MM.1S (cell line): ENCODE measurements around the gene SNX21.

Experiments used
- DNase-seq: peaks from one replicate; pipeline ENCODE4 v3.0.0-alpha.2; 2015
- H2AFZ ChIP-seq: fragments of 300-600 bp; sonication (generic); 2 replicates; pipeline ENCODE4 v1.6.0; 2016; ENCODE audit warnings: antibody characterized with exemption, low read length
- H3F3A ChIP-seq: fragments of 300-600 bp; sonication (generic); 2 replicates; pipeline ENCODE4 v1.6.1; 2016; ENCODE audit warnings: mild to moderate bottlenecking, antibody characterized with exemption, low read length, moderate library complexity, mixed read lengths; ENCODE audit not compliant: insufficient read depth
- H3K27ac ChIP-seq: fragments of 300-600 bp; sonication (generic); 2 replicates; pipeline ENCODE4 v1.5.1; 2016; ENCODE audit warnings: mild to moderate bottlenecking, low read length
- H3K27me3 ChIP-seq: fragments of 300-600 bp; sonication (generic); replicated peaks from 2 replicates; pipeline ENCODE4 v1.6.0; 2016; ENCODE audit warnings: low read length; ENCODE audit not compliant: insufficient read depth
- H3K36me3 ChIP-seq: fragments of 300-600 bp; sonication (generic); replicated peaks from 2 replicates; pipeline ENCODE4 v1.6.1; 2016; ENCODE audit warnings: mild to moderate bottlenecking, low read length, mixed read lengths; ENCODE audit not compliant: insufficient read depth
- H3K4me1 ChIP-seq: fragments of 300-600 bp; sonication (generic); 2 replicates; pipeline ENCODE4 v1.6.1; 2016; ENCODE audit warnings: low read length, mixed read lengths
- H3K4me2 ChIP-seq: fragments of 300-600 bp; sonication (generic); 2 replicates; pipeline ENCODE4 v1.6.0; 2016; ENCODE audit warnings: low read depth, low read length
- H3K4me3 ChIP-seq: fragments of 300-600 bp; sonication (generic); 2 replicates; pipeline ENCODE4 v1.5.1; 2016; ENCODE audit warnings: low read length, mixed read lengths
- H3K79me2 ChIP-seq: fragments of 300-600 bp; sonication (generic); 2 replicates; pipeline ENCODE4 v1.6.1; 2016; ENCODE audit warnings: mixed run types, low read length, mixed read lengths
- H3K9ac ChIP-seq: fragments of 300-600 bp; sonication (generic); 2 replicates; pipeline ENCODE4 v1.6.1; 2016; ENCODE audit warnings: low read length, mixed read lengths
- H3K9me2 ChIP-seq: fragments of 300-600 bp; sonication (generic); replicated peaks from 2 replicates; pipeline ENCODE4 v1.6.1; 2016; ENCODE audit warnings: mild to moderate bottlenecking, low read length, mixed read lengths; ENCODE audit not compliant: insufficient read depth
- H3K9me3 ChIP-seq: fragments of 300-600 bp; sonication (generic); replicated peaks from 2 replicates; pipeline ENCODE4 v1.6.1; 2016; ENCODE audit warnings: mild to moderate bottlenecking, low read length, mixed read lengths; ENCODE audit not compliant: insufficient read depth
- H4K20me1 ChIP-seq: fragments of 300-600 bp; sonication (generic); 2 replicates; pipeline ENCODE4 v1.6.1; 2016; ENCODE audit warnings: mild to moderate bottlenecking, low read length, moderate library complexity, mixed read lengths; ENCODE audit not compliant: insufficient read depth
- EZH2 ChIP-seq: fragments of 300-600 bp; sonication (generic); optimal IDR thresholded peaks from 2 replicates; pipeline ENCODE3; 2017; ENCODE audit warnings: low read depth, mild to moderate bottlenecking, antibody characterized with exemption, low read length, mixed read lengths
- EZH2phosphoT487 ChIP-seq: fragments of 300-600 bp; sonication (generic); IDR thresholded peaks from 2 replicates; pipeline ENCODE4 v1.6.1; 2018; ENCODE audit warnings: antibody characterized with exemption, low read length
- TF ChIP-seq, protein P1 (sequence below): fragments of 300-600 bp; sonication (generic); IDR thresholded peaks from 2 replicates; pipeline ENCODE4 v1.5.1; 2016; ENCODE audit warnings: antibody characterized with exemption, low read length, mixed read lengths

The SNX21 gene

DNA sequence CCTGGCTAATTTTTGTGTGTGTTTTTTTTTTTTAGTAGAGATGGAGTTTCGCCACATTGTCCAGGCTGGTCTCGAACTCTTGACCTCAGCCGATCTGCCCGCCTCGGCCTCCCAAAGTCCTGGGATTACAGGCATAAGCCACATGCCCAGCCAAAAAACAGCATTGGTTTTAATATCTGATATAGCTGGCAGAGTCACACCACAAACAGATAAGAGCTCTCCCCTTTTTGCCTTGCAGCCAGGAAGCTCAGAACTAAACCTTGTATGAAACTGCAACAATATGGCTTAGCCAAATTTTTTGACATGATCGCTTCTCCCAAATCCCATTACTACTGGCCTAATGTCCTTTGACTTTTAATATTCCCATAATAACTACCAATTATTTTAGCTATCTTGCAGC, 18.7 kb downstream of the SNX21 start:
- H3K4me2 ChIP-seq: no peak overlapping the region
- H4K20me1 ChIP-seq: no peaks in the 10 kb centered on the region
- H3F3A ChIP-seq: no peaks in the 10 kb centered on the region
- H3K9ac ChIP-seq: no peak overlapping the region
- no peaks in the 10 kb centered on the region for H3K9me2 ChIP-seq
- H3K4me3 ChIP-seq: no peak overlapping the region
- no peaks in the 10 kb centered on the region for H3K27me3 ChIP-seq
- no peak for TF ChIP-seq EZH2
- TF ChIP-seq, protein P1, sequence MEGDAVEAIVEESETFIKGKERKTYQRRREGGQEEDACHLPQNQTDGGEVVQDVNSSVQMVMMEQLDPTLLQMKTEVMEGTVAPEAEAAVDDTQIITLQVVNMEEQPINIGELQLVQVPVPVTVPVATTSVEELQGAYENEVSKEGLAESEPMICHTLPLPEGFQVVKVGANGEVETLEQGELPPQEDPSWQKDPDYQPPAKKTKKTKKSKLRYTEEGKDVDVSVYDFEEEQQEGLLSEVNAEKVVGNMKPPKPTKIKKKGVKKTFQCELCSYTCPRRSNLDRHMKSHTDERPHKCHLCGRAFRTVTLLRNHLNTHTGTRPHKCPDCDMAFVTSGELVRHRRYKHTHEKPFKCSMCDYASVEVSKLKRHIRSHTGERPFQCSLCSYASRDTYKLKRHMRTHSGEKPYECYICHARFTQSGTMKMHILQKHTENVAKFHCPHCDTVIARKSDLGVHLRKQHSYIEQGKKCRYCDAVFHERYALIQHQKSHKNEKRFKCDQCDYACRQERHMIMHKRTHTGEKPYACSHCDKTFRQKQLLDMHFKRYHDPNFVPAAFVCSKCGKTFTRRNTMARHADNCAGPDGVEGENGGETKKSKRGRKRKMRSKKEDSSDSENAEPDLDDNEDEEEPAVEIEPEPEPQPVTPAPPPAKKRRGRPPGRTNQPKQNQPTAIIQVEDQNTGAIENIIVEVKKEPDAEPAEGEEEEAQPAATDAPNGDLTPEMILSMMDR: no peak
- TF ChIP-seq EZH2phosphoT487: no peak
- no peaks in the 10 kb centered on the region for H3K9me3 ChIP-seq
- H3K79me2 ChIP-seq: peaks cover 24% of the 10 kb centered on the region
- DNase-seq: no peak
- H3K4me1 ChIP-seq: no peaks in the 10 kb centered on the region; the same call in 1 of the 2 replicates
- H2AFZ ChIP-seq: no peak overlapping the region
- H3K27ac ChIP-seq: no peak overlapping the region
- H3K36me3 ChIP-seq: no peaks in the 10 kb centered on the region

DNA sequence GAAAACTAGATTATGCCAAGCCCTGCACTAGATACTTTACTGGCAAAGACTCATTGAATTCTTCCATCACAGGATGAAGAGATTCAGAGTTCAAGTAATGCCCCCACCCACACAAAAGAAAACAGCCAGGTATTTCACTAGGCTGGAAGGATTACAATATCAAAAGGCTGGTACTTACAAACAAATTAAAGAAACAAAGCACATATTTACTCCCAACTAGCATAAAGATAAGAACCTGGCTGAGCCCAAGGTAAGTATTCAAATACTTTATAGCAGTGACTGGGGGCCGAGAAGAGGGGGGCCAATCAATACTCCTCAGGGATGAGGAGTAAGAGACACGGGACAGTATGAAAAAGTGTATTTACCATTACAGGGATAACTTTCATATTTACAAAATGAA, 19.9 kb downstream of the SNX21 start:
- Histone ChIP-seq H3K9ac (no peak overlapping the region), H3K4me3 (no peak overlapping the region), H3F3A (no peaks in the 10 kb centered on the region), H2AFZ (no peak overlapping the region), H3K79me2 (peaks cover 30% of the 10 kb centered on the region), H3K27ac (no peak overlapping the region), H3K9me3 (no peaks in the 10 kb centered on the region), H3K36me3 (no peaks in the 10 kb centered on the region), H4K20me1 (no peaks in the 10 kb centered on the region), H3K27me3 (no peaks in the 10 kb centered on the region), H3K9me2 (no peaks in the 10 kb centered on the region), H3K4me1 (peaks cover 5% of the 10 kb centered on the region), H3K4me2 (no peak overlapping the region)
- TF ChIP-seq, protein P1: no peak
- TF ChIP-seq EZH2phosphoT487 (no peak), EZH2 (no peak)
- DNase-seq: no peak

DNA sequence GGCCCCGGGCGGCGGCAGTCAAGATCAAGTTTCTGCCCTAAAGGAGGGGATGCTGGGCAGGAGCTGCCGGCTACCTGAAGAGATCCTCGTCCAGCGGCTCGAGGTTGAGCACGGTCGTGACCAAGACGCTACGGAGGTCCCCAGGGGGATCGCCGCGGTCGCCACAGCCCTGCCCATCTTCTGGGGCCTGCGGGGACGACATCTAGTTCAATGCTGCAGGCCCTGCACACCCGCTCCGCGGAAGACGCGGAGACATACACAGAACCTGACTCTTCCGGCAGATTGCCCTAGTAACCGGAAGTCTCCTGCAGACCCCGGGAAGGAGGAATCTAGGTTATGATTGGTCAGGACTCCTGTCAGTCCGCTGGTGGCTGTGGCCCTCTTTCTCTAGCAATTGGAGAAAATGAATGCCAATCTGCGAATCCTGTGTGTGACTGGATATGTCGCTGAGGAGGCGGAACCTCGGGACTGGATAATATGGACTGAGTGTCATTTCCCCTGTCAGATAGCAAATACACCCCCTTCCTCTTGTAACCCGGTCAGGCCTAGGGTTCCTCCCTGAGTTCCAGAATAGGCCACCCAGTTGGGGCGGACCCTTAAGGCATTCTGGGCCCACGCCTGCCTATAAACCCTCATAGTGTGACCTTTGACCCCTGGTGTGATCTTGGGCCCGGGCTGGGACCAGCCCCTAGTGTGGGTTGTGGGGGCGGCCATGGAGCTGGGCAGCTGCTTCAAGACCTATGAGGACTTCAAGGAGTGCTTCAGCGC, 23.7 kb downstream of the SNX21 start, which contains the start of the genes ACOT8 and ZSWIM3:
Gene ACOT8 (minus strand): TSS at position 279 of the 768 bp plus-strand sequence. CDS start 77 bp downstream, at position 202.
Gene ZSWIM3 (plus strand): TSS at position 501 of the 768 bp plus-strand sequence. CDS start 212 bp downstream, at position 713.
- Histone ChIP-seq H3K27ac (peak within 1 kb of the TSS; percentile 47; the same call in 1 of the 2 replicates), H3K9me2 (no peaks in the 10 kb centered on the region), H3K36me3 (no peaks in the 10 kb centered on the region), H3K79me2 (peaks cover 36% of the 10 kb centered on the region), H3K4me1 (peaks cover 6% of the 10 kb centered on the region), H4K20me1 (no peaks in the 10 kb centered on the region), H3K4me3 (peak within 1 kb of the TSS; percentile 92), H3K9ac (peak within 1 kb of the TSS; percentile 81), H3F3A (no peaks in the 10 kb centered on the region), H2AFZ (peak within 1 kb of the TSS; percentile 96), H3K9me3 (no peaks in the 10 kb centered on the region), H3K27me3 (no peaks in the 10 kb centered on the region), H3K4me2 (peak within 1 kb of the TSS; percentile 94)
- TF ChIP-seq EZH2: no peak
- TF ChIP-seq, protein P1: no peak
- no peak for TF ChIP-seq EZH2phosphoT487
- peak; percentile 100 for DNase-seq
